SK-N-SH treated with all-trans-retinoic acid at 6 μM for 48 hours (cell line): ENCODE measurements around the gene RAB4B.

ENCODE experiments used
- ATAC-seq: fragments of 200-7000 bp; cut with Tn5 transposase; 3 replicates; pipeline ENCODE4 v1.9.1; 2020; ENCODE audit warnings: mild to moderate bottlenecking, moderate library complexity
- ARNTL ChIP-seq: fragments of 450-650 bp; formaldehyde crosslinking; IDR thresholded peaks from 2 replicates; pipeline ENCODE4 v1.5.0; 2020; ENCODE audit warnings: low read depth, mild to moderate bottlenecking, moderate library complexity, borderline replicate concordance
- BACH2 ChIP-seq: fragments of 250-450 bp; sonication (Bioruptor Pico); IDR thresholded peaks from 2 replicates; pipeline ENCODE4 v1.9.0; 2021; ENCODE audit warnings: mild to moderate bottlenecking, borderline replicate concordance
- CREB5 ChIP-seq: fragments of 250-450 bp; sonication (Bioruptor Pico); IDR thresholded peaks from 2 replicates; pipeline ENCODE4 v1.5.1; 2020; ENCODE audit warnings: low read depth, mild to moderate bottlenecking, moderate library complexity
- CSDC2 ChIP-seq: fragments of 250-450 bp; sonication (Bioruptor Pico); IDR thresholded peaks from 2 replicates; pipeline ENCODE4 v1.5.0; 2020; ENCODE audit warnings: mild to moderate bottlenecking, moderate library complexity
- ESRRG ChIP-seq: fragments of 250-450 bp; sonication (Bioruptor Pico); IDR thresholded peaks from 2 replicates; pipeline ENCODE4 v1.6.1; 2021; ENCODE audit warnings: mild to moderate bottlenecking
- GLIS3 ChIP-seq: fragments of 250-450 bp; sonication (Bioruptor Pico); IDR thresholded peaks from 2 replicates; pipeline ENCODE4 v1.5.0; 2020; ENCODE audit warnings: mild to moderate bottlenecking, moderate library complexity
- ISL1 ChIP-seq: fragments of 250-450 bp; sonication (Bioruptor Pico); IDR thresholded peaks from 2 replicates; pipeline ENCODE4 v2.1.2; 2022; ENCODE audit warnings: mild to moderate bottlenecking, moderate library complexity
- OSR1 ChIP-seq: fragments of 250-450 bp; sonication (Bioruptor Pico); IDR thresholded peaks from 2 replicates; pipeline ENCODE4 v1.8.0; 2022; ENCODE audit warnings: moderate library complexity, mild to moderate bottlenecking, inconsistent platforms
- PPARA ChIP-seq: fragments of 250-450 bp; sonication (Bioruptor Pico); IDR thresholded peaks from 2 replicates; pipeline ENCODE4 v1.5.0; 2020; ENCODE audit warnings: mild to moderate bottlenecking, borderline replicate concordance
- SNAI2 ChIP-seq: fragments of 250-450 bp; sonication (Bioruptor Pico); IDR thresholded peaks from 2 replicates; pipeline ENCODE4 v1.5.0; 2020; ENCODE audit warnings: mild to moderate bottlenecking, moderate library complexity
- TCF4 ChIP-seq: fragments of 250-450 bp; sonication (Bioruptor Pico); IDR thresholded peaks from 2 replicates; pipeline ENCODE4 v1.8.0; 2021; ENCODE audit warnings: mild to moderate bottlenecking, moderate library complexity, borderline replicate concordance
- TOX ChIP-seq: fragments of 250-450 bp; sonication (Bioruptor Pico); IDR thresholded peaks from 2 replicates; pipeline ENCODE4 v1.8.0; 2021; ENCODE audit warnings: mild to moderate bottlenecking, moderate library complexity, borderline replicate concordance
- TSHZ2 ChIP-seq: fragments of 250-450 bp; sonication (Bioruptor Pico); IDR thresholded peaks from 2 replicates; pipeline ENCODE4 v1.5.0; 2020; ENCODE audit warnings: mild to moderate bottlenecking, moderate library complexity
- ZC3H10 ChIP-seq: fragments of 250-450 bp; sonication (Bioruptor Pico); IDR thresholded peaks from 2 replicates; pipeline ENCODE4 v1.5.1; 2021; ENCODE audit warnings: mild to moderate bottlenecking, moderate library complexity
- ZFP3 ChIP-seq: fragments of 250-450 bp; sonication (Bioruptor Pico); IDR thresholded peaks from 2 replicates; pipeline ENCODE4 v1.5.0; 2020; ENCODE audit warnings: mild to moderate bottlenecking, moderate library complexity
- ZFP30 ChIP-seq: fragments of 450-650 bp; formaldehyde crosslinking; IDR thresholded peaks from 2 replicates; pipeline ENCODE4 v1.5.0; 2022; ENCODE audit warnings: mild to moderate bottlenecking, moderate library complexity
- ZNF70 ChIP-seq: fragments of 450-650 bp; formaldehyde crosslinking; IDR thresholded peaks from 2 replicates; pipeline ENCODE4 v1.5.0; 2020; ENCODE audit warnings: mild to moderate bottlenecking, moderate library complexity
- ZNF8 ChIP-seq: fragments of 450-650 bp; formaldehyde crosslinking; IDR thresholded peaks from 2 replicates; pipeline ENCODE4 v1.5.0; 2020; ENCODE audit warnings: mild to moderate bottlenecking, moderate library complexity
- TF ChIP-seq, protein P1 (sequence below): fragments of 250-450 bp; sonication (Bioruptor Pico); IDR thresholded peaks from 2 replicates; pipeline ENCODE4 v1.8.0; 2021; ENCODE audit warnings: low read depth, mild to moderate bottlenecking, moderate library complexity, borderline replicate concordance
- TF ChIP-seq, protein P2 (sequence below): fragments of 250-450 bp; sonication (Bioruptor Pico); IDR thresholded peaks from 2 replicates; pipeline ENCODE4 v1.5.1; 2021; ENCODE audit warnings: mild to moderate bottlenecking, moderate library complexity

RAB4B gene

DNA sequence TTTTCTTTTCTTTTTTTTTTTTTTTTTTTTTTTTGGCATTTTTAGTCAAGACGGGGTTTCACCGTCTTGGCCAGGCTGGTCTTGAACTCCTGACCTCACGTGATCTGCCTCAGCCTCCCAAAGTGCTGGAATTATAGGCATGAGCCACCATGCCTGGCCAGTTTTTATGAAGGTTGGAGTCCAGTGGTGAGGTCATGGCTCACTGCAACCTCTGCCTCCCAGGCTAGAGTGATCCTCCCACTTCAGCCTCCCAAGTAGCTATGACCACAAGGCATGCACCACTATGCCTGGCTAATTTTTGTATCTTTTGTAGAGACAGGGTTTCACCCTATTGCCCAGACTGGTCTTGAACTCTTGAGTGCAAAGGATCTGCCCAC, 22.8 kb upstream of the RAB4B start:
- TF ChIP-seq ZNF8 (CRISPR knock-in tag): no peak
- TF ChIP-seq TSHZ2 (CRISPR knock-in tag): no peak
- no peak for TF ChIP-seq CREB5
- no peak for TF ChIP-seq ZFP30
- no peak for TF ChIP-seq GLIS3 (CRISPR knock-in tag)
- TF ChIP-seq PPARA (CRISPR knock-in tag): no peak
- TF ChIP-seq TCF4 (CRISPR knock-in tag): no peak
- no peak for TF ChIP-seq BACH2 (CRISPR knock-in tag)
- TF ChIP-seq CSDC2 (CRISPR knock-in tag): no peak
- no peak for TF ChIP-seq OSR1 (CRISPR knock-in tag)
- no peak for TF ChIP-seq ZC3H10 (CRISPR knock-in tag)
- no peak for TF ChIP-seq SNAI2 (CRISPR knock-in tag)
- TF ChIP-seq, protein P1, sequence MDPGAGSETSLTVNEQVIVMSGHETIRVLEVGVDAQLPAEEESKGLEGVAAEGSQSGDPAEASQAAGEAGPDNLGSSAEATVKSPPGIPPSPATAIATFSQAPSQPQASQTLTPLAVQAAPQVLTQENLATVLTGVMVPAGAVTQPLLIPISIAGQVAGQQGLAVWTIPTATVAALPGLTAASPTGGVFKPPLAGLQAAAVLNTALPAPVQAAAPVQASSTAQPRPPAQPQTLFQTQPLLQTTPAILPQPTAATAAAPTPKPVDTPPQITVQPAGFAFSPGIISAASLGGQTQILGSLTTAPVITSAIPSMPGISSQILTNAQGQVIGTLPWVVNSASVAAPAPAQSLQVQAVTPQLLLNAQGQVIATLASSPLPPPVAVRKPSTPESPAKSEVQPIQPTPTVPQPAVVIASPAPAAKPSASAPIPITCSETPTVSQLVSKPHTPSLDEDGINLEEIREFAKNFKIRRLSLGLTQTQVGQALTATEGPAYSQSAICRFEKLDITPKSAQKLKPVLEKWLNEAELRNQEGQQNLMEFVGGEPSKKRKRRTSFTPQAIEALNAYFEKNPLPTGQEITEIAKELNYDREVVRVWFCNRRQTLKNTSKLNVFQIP (CRISPR knock-in tag): no peak
- no peak for TF ChIP-seq ZFP3 (CRISPR knock-in tag)
- no peak for TF ChIP-seq TOX (CRISPR knock-in tag)
- TF ChIP-seq, all 23 proteins: peak for 0
- ATAC-seq: no peak

DNA sequence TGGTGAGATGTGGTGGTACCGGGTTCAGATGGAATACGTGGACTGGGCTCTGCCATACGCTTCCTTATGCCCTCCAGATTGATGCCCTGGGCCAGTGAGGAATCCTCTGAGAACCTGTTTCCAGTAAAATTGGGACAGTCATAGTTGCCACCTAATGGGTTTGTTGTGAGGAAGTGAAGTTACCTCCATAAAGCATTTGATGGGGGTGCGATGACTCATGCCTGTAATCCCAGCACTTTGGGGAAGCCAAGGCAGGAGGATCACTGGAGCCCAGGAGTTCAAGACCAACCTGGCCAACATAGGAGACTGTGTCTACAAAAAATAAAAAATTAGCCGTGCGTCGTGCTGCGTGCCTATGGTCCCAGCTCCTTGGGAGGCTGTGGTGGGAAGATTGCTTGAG, 22.3 kb upstream of the RAB4B start:
- TF ChIP-seq CREB5 (no peak), PPARA (CRISPR knock-in tag) (no peak), TOX (CRISPR knock-in tag) (no peak), ZFP30 (no peak)
- no peak for ATAC-seq

DNA sequence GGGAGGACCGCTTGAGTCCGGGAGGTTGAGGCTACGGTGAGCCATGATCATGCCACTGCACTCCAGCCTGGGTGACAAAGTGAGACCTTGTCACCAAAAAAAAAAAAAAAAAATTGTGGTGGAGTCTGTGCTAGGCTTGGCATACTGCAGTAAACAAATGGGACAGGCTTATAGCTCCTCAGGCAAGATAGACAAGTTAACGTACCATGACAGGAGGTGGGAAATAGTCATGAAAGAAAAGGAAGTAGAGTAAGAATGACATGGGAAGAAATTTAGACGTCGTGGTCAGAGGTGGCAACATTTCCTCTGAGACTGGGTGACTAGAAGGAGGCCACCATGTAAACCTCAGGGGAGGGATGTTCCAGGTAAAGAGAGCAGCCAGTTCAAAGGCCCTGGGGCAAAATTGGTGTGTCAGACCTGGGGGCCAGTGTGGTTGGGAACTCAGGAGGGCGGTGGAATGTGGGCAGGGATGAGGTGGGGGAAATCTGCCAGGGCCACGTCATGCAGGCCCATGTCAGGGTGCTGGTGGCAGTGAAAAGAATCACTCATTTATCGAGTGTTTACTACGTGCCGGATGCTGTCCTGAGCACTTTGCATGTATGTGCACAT, 21.4 kb upstream of the RAB4B start:
- TF ChIP-seq, protein P1 (CRISPR knock-in tag): no peak
- ATAC-seq: no peak

DNA sequence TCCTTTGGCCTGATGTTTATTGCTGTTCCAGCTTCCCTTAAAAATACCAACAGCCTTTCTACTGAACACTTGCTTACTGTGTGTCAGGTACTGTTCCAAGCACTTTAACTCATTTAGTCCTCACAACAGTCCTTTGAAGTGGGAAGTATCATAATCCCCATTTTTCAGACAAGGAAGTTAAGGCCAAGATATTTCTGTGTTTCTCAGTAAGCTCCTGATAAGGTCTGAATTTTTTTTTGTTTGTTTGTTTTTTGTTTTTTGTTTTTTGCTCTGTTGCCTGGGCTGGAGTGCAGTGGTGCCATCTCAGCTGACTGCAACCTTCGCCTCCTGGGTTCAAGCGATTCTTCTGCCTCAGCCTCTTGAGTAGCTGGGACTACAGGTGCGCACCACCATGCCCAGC, 19.6 kb upstream of the RAB4B start:
- no peak for ATAC-seq
- TF ChIP-seq, protein P2, sequence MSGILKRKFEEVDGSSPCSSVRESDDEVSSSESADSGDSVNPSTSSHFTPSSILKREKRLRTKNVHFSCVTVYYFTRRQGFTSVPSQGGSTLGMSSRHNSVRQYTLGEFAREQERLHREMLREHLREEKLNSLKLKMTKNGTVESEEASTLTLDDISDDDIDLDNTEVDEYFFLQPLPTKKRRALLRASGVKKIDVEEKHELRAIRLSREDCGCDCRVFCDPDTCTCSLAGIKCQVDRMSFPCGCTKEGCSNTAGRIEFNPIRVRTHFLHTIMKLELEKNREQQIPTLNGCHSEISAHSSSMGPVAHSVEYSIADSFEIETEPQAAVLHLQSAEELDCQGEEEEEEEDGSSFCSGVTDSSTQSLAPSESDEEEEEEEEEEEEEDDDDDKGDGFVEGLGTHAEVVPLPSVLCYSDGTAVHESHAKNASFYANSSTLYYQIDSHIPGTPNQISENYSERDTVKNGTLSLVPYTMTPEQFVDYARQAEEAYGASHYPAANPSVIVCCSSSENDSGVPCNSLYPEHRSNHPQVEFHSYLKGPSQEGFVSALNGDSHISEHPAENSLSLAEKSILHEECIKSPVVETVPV (CRISPR knock-in tag): no peak
- TF ChIP-seq ZFP3 (CRISPR knock-in tag) (no peak), ZNF70 (CRISPR knock-in tag) (no peak), GLIS3 (CRISPR knock-in tag) (no peak), TCF4 (CRISPR knock-in tag) (no peak), ESRRG (no peak), OSR1 (CRISPR knock-in tag) (no peak), ZC3H10 (CRISPR knock-in tag) (no peak), CSDC2 (CRISPR knock-in tag) (no peak), ARNTL (CRISPR knock-in tag) (no peak), ISL1 (CRISPR knock-in tag) (no peak), TSHZ2 (CRISPR knock-in tag) (no peak)
- TF ChIP-seq, protein P1 (CRISPR knock-in tag): no peak
